ENCODE results near the gene PGC.

PGC gene

DNA sequence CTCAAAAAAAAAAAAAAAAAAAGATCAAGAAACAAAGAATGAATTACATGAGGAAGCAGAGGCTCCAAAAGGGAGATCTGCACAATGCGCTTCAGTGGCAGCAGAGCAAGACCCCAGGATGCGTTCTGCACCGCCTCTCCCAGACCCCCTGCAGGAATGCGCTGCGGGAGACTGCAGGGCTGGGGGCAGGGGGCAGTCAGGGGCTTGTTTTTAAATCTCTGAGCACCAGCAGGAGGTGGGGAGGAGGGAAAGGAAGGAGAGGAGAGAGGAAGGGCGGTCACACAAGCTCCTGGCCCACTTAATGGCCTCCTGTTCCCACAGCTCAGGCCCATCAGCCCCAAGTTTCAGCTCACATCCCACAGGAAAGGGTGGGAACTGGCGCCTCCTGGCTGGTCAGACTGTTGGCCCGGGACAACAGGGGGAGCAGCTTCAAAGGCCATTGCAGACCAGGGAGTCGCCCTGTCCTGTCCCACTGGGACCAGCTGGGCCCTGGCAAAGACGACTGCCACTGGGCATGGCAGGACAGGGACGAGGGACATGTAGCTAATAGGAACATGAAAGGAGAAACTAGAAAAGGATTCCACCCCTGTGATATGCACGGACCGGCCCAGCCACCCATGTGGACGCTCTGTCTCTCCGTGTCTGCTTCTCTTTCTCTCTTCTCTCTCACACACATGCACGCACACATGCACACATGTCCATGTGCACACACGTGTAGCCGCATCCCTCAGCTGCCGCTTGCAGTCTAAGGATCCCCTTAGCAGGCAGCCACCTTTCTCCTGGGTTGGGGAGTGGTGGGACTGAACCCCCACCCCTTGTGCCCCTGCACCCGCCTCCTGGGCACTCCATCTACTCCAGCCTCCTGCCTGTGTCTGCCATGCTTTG, 46.5 kb downstream of the PGC start:
- no peak overlapping the region for H3K4me2 ChIP-seq (ENCODE audit: low read length)
- H3K27ac ChIP-seq (ENCODE audit: low read length), result no peak overlapping the region
- peaks cover 90% of the 10 kb centered on the region for H3K79me2 ChIP-seq (ENCODE audit: low read length)
- H3K9me3 ChIP-seq (ENCODE audit: insufficient read depth, low read length), result no peaks in the 10 kb centered on the region
- H3K36me3 ChIP-seq (replicated peaks; ENCODE audit: low read depth, low read length), result peaks cover 65% of the 10 kb centered on the region
- no peak overlapping the region for H3K9ac ChIP-seq (ENCODE audit: low read length)
- TF ChIP-seq, protein P1, sequence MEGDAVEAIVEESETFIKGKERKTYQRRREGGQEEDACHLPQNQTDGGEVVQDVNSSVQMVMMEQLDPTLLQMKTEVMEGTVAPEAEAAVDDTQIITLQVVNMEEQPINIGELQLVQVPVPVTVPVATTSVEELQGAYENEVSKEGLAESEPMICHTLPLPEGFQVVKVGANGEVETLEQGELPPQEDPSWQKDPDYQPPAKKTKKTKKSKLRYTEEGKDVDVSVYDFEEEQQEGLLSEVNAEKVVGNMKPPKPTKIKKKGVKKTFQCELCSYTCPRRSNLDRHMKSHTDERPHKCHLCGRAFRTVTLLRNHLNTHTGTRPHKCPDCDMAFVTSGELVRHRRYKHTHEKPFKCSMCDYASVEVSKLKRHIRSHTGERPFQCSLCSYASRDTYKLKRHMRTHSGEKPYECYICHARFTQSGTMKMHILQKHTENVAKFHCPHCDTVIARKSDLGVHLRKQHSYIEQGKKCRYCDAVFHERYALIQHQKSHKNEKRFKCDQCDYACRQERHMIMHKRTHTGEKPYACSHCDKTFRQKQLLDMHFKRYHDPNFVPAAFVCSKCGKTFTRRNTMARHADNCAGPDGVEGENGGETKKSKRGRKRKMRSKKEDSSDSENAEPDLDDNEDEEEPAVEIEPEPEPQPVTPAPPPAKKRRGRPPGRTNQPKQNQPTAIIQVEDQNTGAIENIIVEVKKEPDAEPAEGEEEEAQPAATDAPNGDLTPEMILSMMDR (IDR thresholded peaks at IDR 0.05; ENCODE audit: low read depth, low read length), result no peak
- no peak for TF ChIP-seq EZH2phosphoT487 (IDR thresholded peaks at IDR 0.05; ENCODE audit: low read depth)
- peaks cover 65% of the 10 kb centered on the region for H4K20me1 ChIP-seq (ENCODE audit: insufficient read depth, low read length)
- no peak overlapping the region for H2AFZ ChIP-seq (ENCODE audit: low read depth, low read length)
- peaks cover 24% of the 10 kb centered on the region for H3K4me1 ChIP-seq (ENCODE audit: low read length)
- H3K4me3 ChIP-seq (ENCODE audit: low read length), result no peak overlapping the region
- no peaks in the 10 kb centered on the region for H3K27me3 ChIP-seq (ENCODE audit: low read depth, low read length)

DNA sequence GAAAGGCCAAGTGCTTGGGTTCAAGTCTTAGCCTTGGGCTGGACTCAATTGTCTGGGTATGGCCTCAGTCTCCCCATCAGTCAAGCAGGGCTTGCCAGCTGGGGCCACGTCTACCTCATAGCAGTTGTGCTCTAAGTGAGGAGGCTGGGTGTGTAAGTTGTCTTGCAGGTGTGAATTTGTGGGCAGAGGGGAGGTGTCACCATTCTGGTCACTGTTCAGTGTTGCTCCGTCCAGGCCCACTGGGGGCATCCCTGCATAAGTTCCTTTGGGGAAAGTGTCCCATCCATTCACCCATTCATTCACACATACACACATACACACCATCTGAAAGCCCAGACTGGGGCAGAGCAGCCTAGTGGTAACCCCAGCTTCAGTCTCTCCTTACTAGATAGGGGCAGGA, 48.1 kb downstream of the PGC start:
- H3K79me2 ChIP-seq (ENCODE audit: low read length), result peaks cover 89% of the 10 kb centered on the region
- no peak overlapping the region for H3K27ac ChIP-seq (ENCODE audit: low read length)
- H3K9ac ChIP-seq (ENCODE audit: low read length), result no peak overlapping the region
- peaks cover 11% of the 10 kb centered on the region for H3K4me1 ChIP-seq (ENCODE audit: low read length)
- TF ChIP-seq EZH2phosphoT487 (IDR thresholded peaks at IDR 0.05; ENCODE audit: low read depth), result no peak
- TF ChIP-seq, protein P1 (IDR thresholded peaks at IDR 0.05; ENCODE audit: low read depth, low read length), result no peak
- H3K36me3 ChIP-seq (replicated peaks; ENCODE audit: low read depth, low read length), result peaks cover 56% of the 10 kb centered on the region
- H3K4me2 ChIP-seq (ENCODE audit: low read length), result no peak overlapping the region
- H3K4me3 ChIP-seq (ENCODE audit: low read length), result no peak overlapping the region
- peaks cover 79% of the 10 kb centered on the region for H4K20me1 ChIP-seq (ENCODE audit: insufficient read depth, low read length)
- H3K27me3 ChIP-seq (ENCODE audit: low read depth, low read length), result no peaks in the 10 kb centered on the region
- H2AFZ ChIP-seq (ENCODE audit: low read depth, low read length), result no peak overlapping the region
- no peaks in the 10 kb centered on the region for H3K9me3 ChIP-seq (ENCODE audit: insufficient read depth, low read length)

DNA sequence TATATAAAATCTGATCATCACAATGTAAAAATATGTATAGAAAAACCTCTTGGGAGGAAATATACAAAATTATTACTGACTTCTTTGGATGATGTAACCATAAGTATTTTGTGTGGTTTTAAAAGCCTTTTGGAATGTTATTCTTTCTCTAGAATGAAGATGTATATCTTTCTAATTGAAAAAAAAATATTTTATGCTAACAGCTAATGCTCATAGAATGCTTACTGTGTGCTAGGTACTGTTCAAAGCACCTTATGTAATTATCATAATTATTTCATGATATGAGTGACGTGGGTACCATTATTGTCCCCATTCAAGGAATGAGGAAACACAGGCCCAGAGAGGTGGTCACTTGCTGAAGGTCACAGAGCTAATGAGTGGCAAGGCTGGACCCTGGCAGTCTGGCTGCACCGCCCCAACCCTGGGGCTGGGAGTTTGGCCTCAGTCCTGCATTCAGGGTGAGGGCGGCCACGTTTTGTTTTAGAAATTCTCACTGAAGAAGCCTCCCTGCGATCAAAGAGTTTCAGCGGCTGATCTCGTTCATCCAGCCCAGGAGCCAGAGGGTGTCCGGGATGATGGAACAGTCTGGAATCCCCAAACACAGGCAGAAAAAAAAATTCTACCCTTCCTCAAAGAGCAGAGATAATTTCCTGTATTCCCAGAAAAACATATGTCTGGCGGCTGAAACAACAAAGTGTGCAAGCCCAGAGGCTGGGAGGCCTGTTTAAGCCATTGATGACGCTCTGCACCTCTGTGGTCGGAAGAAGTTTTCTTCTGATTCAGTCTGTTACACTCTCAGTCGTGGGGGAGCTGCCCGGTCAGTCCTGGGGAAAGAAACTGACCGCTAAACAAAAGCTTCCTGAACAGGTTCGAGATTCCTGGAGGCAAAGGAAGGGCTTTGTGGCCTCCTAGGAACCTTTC, 49.1 kb downstream of the PGC start:
- Histone ChIP-seq H2AFZ (ENCODE audit: low read depth, low read length) (no peak overlapping the region), H4K20me1 (ENCODE audit: insufficient read depth, low read length) (peaks cover 82% of the 10 kb centered on the region), H3K79me2 (ENCODE audit: low read length) (peaks cover 87% of the 10 kb centered on the region), H3K27me3 (ENCODE audit: low read depth, low read length) (no peaks in the 10 kb centered on the region), H3K9me3 (ENCODE audit: insufficient read depth, low read length) (no peaks in the 10 kb centered on the region), H3K27ac (ENCODE audit: low read length) (no peak overlapping the region), H3K4me3 (ENCODE audit: low read length) (no peak overlapping the region), H3K9ac (ENCODE audit: low read length) (no peak overlapping the region), H3K4me1 (ENCODE audit: low read length) (peaks cover 4% of the 10 kb centered on the region; the same call in 1 of the 2 replicates), H3K4me2 (ENCODE audit: low read length) (no peak overlapping the region), H3K36me3 (replicated peaks; ENCODE audit: low read depth, low read length) (peaks cover 48% of the 10 kb centered on the region)
- no peak for TF ChIP-seq EZH2phosphoT487 (IDR thresholded peaks at IDR 0.05; ENCODE audit: low read depth)
- TF ChIP-seq, protein P1 (IDR thresholded peaks at IDR 0.05; ENCODE audit: low read depth, low read length), result no peak

DNA sequence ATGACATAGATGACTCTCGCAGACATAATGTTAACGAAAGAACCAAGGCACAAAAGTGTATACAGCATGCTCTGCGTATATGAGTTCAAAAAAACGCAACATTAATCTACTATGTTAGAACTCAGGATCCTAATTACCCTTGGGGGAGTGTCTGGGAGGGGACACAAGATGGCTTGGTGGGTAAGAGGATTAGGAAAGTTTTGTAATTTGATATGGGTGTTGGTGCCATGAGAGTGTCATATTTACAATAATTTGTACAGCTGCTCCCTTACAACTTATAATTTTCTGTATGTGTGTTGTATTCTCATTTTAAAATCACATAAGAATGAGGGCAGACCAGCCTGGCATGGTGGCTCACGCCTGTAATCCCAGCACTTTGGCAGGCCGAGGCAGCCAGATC, 50.4 kb downstream of the PGC start:
- no peaks in the 10 kb centered on the region for H3K9me3 ChIP-seq (ENCODE audit: insufficient read depth, low read length)
- H4K20me1 ChIP-seq (ENCODE audit: insufficient read depth, low read length), result peaks cover 85% of the 10 kb centered on the region
- H3K36me3 ChIP-seq (replicated peaks; ENCODE audit: low read depth, low read length), result peaks cover 38% of the 10 kb centered on the region
- H2AFZ ChIP-seq (ENCODE audit: low read depth, low read length), result no peak overlapping the region
- TF ChIP-seq, protein P1 (IDR thresholded peaks at IDR 0.05; ENCODE audit: low read depth, low read length), result no peak
- TF ChIP-seq EZH2phosphoT487 (IDR thresholded peaks at IDR 0.05; ENCODE audit: low read depth), result no peak
- no peak overlapping the region for H3K27ac ChIP-seq (ENCODE audit: low read length)
- no peak overlapping the region for H3K4me3 ChIP-seq (ENCODE audit: low read length)
- H3K9ac ChIP-seq (ENCODE audit: low read length), result no peak overlapping the region
- peaks cover 4% of the 10 kb centered on the region; the same call in 1 of the 2 replicates for H3K4me1 ChIP-seq (ENCODE audit: low read length)
- H3K79me2 ChIP-seq (ENCODE audit: low read length), result peaks cover 84% of the 10 kb centered on the region
- H3K4me2 ChIP-seq (ENCODE audit: low read length), result no peak overlapping the region
- H3K27me3 ChIP-seq (ENCODE audit: low read depth, low read length), result no peaks in the 10 kb centered on the region
